GM18502 (cell line): Measurements from ENCODE around the gene SLC9C1.
A peak's percentile ranks its signal among the peaks of the same experiment; 100 is the strongest.

Experiments used
- ATAC-seq: cut with Tn5 transposase; IDR thresholded peaks from one replicate; pipeline ENCODE4 v1.9.1; 2021; ENCODE audit warnings: mild to moderate bottlenecking; ENCODE audit not compliant: unreplicated experiment, poor library complexity

The SLC9C1 gene

DNA sequence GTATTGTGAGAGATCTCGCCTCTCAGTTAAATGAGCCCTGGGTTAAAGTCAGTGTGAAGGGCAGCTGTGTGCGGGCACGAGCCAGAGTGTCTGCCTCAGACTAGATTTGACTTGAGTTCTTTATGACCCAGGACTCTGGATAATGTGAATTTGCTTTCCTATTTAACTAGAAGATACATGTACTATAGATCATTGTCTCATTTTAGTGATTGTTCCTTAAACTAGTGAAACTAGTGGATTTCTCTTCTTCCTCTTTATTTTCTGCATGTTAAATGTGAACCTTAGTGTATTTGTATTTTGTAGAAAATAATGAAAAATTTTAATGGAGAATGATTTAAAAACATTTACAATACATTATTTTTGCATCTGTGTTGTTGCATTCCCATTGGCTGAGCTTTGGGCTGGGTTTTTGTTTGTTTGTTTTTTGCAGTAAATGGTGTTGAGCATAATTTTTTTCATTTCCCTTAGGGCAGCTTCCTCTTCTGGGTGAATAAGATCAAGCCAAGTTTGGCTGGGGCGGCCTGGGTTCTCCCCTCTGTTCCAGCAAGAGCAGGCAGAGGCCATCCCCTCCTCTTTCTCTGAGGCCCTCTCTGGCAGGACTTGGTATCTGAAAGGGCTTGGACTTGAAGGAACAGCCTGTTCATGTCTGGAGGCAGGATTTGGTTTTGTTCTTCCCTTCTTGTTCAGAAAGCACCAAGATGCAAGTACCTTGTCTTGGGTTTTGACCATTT lies 176.0 kb downstream of the SLC9C1 start:
- no peak for ATAC-seq

DNA sequence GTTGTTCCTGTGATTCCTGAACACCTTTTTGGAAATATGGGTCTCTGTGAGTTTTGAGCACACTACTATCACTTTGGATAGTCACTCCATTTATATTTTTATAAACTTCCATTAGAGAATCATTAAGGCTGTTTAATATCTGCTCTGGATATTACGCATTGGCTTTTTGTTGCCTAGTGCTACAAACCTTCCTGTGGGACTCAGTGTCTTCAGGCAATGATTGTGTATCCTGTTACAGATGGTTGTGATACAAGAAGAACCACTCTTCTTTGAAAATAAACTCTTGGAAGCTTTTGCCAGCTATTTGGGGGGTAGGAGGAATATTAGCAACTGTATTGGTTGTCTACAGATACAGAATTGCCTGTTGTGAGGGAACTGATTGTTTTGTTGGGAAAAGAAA lies 176.6 kb downstream of the SLC9C1 start:
- ATAC-seq, result no peak

DNA sequence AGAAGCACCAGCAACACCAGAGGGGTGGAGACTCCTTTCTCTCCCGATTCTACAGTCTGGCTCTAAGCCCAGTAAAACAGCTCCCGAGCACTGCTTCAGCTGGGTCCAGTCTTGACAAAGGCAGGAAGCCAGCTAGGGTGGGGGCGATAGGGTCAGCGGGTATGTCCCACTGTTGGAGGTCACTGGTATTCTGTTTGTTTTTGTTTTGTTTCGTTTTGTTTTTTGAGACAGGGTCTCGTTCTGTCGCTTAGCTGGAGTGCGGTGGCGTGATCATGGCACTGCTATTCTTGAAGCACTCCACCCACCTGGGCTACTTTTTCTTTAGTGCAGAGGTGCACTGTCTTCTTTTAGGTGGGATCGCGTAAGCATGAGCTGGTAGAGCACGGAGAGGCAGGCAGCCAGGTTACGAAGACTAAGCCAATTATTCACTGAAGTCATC lies 177.2 kb downstream of the SLC9C1 start:
- no peak for ATAC-seq

DNA sequence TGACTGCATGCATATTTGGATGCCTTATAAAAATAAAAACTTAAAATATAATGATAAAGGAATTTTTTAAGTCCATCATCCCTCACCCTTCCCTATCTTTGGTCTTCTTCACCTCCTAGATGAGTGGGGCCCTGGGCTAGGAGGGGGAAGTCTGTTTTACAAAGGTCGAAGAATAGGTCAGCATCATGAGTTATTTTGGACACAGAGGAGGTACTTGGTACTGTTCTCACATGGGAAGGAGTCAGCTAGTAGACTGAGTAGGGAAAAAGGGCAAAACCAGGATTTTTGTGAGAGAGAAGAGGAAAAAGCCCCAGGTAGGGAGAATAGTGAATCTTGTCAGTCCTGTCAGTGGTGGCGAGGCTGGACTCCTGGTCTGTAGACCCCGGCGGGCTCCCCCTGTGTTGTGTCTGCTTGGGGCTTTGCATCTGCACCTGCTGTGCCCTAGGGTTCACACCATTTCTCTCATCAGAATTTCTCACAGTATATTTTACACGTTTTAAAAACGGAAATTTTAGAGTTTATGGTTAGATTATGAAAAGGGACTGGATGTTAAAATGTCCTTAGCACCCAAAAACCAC lies 178.1 kb downstream of the SLC9C1 start:
- ATAC-seq, result no peak

DNA sequence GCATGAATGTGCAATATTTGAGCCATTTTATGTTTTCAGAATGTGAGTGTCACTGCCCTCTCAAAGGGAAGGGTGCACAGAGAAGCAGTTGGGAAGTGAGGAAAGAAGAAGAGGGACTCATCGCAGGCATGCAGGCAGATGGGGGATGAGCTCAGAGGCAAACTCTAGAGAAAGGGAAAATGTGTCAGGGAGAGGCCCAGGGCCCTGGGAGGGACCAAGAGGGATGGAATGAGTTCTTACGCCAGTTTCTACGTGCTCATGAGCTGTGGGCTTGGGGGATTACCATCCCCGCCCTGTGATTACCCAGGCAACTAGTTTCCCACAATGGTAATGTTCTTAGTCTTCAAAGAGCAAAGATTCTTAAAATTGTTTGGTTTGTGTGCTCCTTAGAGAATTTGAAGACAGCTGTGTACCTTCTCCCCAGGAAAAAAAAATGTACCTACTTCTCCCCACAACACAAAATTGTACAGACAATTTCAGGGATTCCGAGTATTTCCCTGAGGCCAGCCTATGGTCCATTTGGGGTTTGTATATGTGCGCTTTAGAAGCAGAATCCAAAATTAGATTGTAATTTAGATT lies 178.8 kb downstream of the SLC9C1 start:
- ATAC-seq, result peak; percentile 42

DNA sequence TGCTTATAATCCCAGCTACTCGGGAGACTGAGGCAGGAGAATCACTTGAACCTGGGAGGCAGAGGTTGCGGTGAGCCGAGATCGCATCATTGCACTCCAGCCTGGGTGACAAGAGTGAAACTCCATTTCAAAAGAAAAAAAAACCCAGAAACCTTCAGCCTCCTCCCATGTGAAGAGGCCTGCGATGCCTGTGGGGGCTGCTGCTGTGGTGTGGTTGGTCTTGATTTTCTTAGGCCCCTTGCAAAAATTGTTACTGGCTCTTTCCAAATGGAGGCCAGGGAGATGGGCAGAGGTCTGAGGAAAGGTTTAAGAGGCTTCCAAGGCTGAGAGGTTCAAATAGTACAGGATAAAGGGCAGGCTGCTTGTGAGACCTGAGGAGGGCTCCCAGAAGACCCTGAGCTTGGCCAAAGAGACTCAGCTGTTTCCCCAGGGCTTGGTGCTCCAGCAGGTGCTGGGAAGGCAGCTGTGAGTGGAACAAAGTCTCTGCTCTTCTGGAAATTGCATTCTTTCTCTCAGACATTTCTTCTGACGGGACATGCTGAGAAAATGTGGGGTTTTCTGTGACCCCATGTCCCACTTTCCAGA lies 179.3 kb downstream of the SLC9C1 start:
- no peak for ATAC-seq

DNA sequence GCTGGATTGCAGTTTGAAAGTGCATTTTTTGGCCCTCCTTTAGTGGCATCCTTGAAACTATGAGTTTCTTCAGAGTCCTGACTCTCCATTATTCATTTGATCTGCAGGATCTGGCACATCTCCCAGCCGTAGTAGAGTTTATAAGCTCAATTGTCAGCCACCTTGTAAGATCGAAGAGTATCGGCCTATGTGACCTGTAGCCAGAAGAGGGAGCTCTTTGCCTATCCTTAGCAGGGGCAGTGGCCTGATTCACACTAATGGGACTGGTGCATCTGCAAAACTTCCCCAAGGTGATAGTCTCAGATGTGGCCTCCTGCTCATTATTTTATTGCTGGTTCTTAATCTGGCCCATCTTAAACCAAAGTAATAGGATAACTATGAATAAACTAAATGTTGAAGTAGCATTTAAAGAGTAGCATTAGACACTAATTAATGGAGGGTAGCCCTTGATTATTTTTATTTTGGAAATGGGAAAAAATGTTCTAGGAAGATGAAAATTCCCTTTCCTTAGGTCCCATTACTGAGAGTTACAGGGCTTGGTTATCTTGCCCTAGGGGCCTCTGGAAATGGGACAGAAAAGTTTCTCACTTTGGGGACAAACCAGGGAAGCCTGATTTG lies 182.1 kb downstream of the SLC9C1 start:
- peak; percentile 56 for ATAC-seq

DNA sequence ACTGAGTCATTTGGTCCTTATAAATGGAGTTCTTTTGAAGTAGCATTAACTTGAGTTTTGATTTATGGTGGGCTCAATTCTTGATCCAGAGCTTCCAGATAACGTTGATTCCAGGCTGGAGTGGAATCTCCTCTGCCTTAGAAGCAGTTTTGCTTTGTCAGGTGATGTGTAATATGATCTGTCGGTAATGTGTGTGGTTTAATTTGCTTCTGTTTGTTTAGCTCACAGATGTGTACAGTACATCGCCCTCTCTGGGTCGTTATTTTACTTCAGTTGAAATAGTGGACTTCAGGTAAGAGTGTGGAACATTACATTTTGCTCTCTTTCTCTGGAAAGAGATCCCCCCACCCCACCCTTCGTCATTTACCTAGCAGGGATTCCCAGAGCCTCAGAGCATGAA lies 184.7 kb downstream of the SLC9C1 start:
- no peak for ATAC-seq

DNA sequence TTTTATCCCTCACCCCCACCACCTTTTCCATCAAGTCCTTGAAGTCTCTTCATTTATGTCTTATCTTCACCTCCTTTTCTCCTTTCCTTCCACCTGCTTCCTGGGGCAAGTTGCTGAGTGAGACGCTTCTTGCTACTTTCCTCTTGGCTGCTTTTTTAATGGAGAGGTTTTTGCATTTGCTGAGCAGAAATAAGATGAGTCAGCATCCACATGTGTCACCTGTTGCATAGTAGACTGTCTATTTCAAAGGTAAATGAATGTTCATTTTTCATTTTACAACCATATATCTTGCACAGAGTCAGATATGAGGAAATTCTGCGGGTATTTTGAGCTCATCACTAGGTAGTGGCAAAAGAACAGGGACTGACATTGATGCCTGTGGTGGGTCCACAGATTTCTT lies 189.2 kb downstream of the SLC9C1 start:
- ATAC-seq, result no peak

DNA sequence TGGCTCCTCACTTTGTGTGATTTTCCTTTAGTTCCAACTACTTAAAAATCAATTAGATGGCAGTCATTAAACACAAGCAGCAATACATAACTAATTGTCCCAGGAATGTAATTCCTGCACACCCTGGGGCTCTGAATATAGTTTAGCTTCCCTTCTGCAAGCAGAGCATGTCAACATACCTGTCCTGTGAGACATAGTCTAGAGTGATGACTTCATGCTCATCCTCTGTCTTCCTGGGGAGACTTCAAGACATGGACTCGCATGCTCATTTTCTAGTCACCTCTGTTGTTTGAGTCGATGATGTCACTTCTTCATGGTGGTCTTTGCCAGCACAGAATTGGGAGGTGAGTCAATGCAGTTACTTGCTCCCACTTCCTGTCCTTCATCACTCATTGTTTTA lies 192.1 kb downstream of the SLC9C1 start:
- ATAC-seq, result no peak

DNA sequence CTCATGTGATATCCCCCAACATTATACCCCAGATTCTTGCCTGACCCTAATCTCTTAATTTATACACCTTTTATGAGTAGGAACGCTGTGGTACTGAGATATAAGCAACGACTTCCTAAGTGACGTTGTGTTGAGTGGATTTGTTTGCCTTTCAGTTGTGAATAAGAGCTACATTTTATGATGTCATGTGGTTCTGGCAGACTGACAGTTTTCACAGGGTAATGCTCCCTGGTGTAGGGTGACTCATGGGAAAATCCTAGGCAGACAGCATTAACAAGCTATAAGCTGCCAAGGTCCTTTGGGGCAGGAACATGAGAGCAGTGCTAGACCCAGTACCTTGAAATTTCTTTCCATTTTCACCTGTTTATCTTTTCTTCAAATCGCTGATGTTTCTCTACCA lies 196.6 kb downstream of the SLC9C1 start:
- ATAC-seq, result peak; percentile 65

DNA sequence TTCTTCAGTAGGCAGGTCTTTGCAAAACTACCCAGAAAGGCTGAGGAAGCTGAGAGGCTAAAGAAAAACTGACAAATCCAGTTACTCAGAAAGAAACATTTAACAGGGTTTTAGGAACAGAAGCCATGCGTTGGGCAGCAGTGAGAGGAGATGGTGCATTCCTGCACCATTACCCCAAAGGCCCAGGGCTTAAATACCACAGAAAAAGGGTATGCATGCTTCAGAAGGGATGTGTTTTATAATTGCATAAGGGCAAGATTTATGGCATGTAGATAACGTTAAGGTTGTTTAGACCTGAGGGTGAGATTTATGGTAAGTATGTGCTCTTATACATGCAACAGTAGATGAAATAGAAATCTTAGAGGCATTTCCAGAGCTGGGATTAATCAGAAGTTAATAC lies 197.8 kb downstream of the SLC9C1 start:
- ATAC-seq, result no peak

DNA sequence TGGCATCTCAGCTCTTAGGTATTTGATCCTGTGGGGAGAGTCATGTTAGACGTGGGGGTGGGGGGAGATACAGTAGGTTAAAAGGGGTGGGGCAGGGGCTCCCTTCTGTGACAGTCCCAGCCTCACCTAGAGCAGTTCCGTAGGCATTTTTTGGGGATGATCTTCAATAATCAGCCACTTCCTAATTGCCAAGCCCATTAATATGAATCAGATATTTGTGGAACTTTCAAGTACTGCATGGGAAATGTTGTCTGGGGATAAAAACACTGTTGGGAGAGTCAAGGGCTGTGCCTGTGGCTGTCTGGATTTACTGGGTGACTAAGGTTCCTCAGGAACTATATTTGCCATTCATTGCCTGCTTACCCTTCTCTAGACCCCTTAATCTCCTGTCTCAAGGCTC lies 198.3 kb downstream of the SLC9C1 start:
- no peak for ATAC-seq

DNA sequence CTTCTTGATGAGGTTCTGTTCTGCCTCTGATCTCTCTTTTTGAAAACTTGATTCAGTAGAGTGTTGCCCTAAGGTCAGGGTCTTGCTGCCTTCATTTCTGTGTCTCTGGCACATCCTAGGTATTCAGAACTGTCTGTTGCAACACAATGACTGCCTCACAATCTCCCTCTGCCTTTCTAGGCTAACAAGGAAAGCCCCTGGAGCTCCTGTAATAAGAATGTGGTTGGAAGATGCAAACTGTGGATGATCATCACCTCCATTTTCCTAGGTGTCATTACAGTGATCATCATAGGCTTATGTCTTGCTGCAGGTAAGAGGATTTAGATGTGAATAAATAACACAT lies 200.9 kb downstream of the SLC9C1 start:
- no peak for ATAC-seq

DNA sequence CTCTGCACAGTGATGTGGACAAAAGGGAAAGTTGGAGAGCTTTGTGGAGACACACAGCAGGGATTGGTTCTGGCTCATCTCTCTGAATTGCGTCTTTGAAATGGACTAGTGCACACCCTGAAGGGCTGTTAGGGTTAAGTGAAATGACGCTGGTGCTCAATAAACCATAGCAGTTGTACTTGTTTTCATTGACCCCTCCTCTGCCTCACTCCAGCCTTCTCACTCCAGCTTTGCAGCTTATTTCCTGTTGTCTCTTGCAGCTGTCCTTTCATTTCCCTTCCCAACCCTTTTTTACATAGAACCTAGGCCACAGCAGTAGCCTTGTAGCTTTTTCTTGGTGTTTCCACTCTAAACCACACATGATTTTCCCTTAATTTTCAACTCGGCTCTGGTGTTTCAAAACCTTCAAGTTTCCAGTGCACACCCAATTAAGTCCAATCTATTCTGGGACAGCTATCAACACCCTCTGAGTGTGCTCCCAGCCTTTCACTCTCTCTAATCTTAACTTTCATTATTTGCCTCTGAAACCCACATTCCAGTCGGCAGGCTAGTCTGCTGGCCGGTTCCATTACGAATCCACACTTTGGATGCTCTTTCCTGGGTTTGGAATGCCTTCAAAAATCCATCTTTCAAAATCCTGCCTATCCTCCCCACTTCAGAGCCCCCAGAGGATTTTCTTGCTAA lies 201.4 kb downstream of the SLC9C1 start:
- peak; percentile 42 for ATAC-seq

DNA sequence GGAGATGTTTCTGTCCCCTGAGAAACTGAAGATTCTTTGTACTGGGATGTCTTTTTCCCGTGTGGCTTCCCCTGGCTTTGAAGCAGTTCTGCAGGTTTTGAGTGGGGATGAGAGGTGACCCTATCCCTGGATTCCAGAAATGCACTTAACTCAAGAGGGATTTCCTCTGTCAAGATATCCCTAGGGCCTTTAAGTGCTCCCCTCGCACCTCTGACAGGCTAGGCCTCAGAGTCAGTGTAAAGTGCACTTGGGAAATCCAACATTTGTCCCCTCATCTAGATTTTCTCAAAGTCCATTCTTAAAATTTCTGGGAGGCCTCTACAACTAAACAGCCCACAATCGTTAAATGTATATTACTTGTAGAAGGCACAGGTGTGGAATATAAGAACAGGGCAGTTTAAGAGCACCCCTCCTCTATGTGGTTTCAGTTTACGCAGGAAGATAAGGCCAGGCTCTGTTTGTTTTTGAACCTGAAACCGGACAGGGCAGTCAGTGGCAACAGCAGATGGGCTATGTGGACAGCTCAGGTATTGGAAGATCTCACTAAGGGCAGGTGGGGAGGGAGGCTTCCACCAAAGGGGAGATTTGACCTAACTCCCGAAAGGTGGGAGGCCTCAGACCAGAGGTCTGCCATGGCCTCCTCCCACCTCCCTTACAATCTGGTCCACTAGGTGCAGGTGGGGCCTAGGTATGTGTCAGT lies 203.0 kb downstream of the SLC9C1 start:
- ATAC-seq, result no peak
